SK-N-MC (cell line): Measurements from ENCODE around the gene SOD2.
"Not testable (repeated sequence)": the region's sequence is repeated elsewhere in the genome, so short reads cannot be mapped to it uniquely, and the experiment has no call there.

Experiments used
- DNase-seq: peaks from one replicate; pipeline ENCODE4 v3.0.0-alpha.2; 2011; ENCODE audit warnings: low read depth, low spot score
- H3K27ac ChIP-seq: fragments of 200-600 bp; sonication (generic); 2 replicates; pipeline ENCODE4 v1.5.1; 2016; ENCODE audit warnings: mixed run types
- H3K36me3 ChIP-seq: fragments of 200-600 bp; sonication (generic); 2 replicates; pipeline ENCODE4 v1.6.1; 2017; ENCODE audit warnings: antibody characterized with exemption, low read length, mixed read lengths; ENCODE audit not compliant: insufficient read depth
- H3K4me3 ChIP-seq: fragments of 200-600 bp; sonication (generic); 2 replicates; pipeline ENCODE4 v1.5.1; 2016
- H3K9ac ChIP-seq: fragments of 200-600 bp; sonication (generic); 2 replicates; pipeline ENCODE4 v1.8.0; 2017; ENCODE audit warnings: mixed run types, mixed read lengths; ENCODE audit not compliant: insufficient read length
- H3K9me3 ChIP-seq: fragments of 200-600 bp; sonication (generic); 2 replicates; pipeline ENCODE4 v1.6.1; 2017; ENCODE audit warnings: low read depth, mild to moderate bottlenecking, antibody characterized with exemption, low read length, moderate library complexity, mixed read lengths
- EZH2 ChIP-seq: fragments of 200-600 bp; sonication (generic); IDR thresholded peaks from one replicate; pipeline ENCODE4 v1.6.1; 2017; ENCODE audit warnings: antibody characterized with exemption
- FOXP2 ChIP-seq: optimal IDR thresholded peaks from 2 replicates; pipeline ENCODE3; 2011; ENCODE audit warnings: mild to moderate bottlenecking, moderate library complexity; ENCODE audit not compliant: insufficient read depth; ENCODE audit errors: extremely low read length, control extremely low read depth
- POLR2AphosphoS5 ChIP-seq: IDR thresholded peaks from 2 replicates; pipeline ENCODE4 v1.6.1; 2012; ENCODE audit warnings: mild to moderate bottlenecking, low read depth, low read length, borderline replicate concordance

SOD2 gene

GRCh38 chr6:159665868-159666635 is 27.0 kb downstream of the SOD2 start:
- H3K9me3 ChIP-seq = no peaks in the 10 kb centered on the region
- no peak for DNase-seq
- H3K9ac ChIP-seq = no peak overlapping the region
- H3K27ac ChIP-seq = no peak overlapping the region
- no peak overlapping the region for H3K4me3 ChIP-seq
- H3K36me3 ChIP-seq = peaks cover 6% of the 10 kb centered on the region; the same call in 1 of the 2 replicates
- TF ChIP-seq POLR2AphosphoS5 = no peak
- TF ChIP-seq EZH2 = no peak
- TF ChIP-seq FOXP2 = no peak

DNA sequence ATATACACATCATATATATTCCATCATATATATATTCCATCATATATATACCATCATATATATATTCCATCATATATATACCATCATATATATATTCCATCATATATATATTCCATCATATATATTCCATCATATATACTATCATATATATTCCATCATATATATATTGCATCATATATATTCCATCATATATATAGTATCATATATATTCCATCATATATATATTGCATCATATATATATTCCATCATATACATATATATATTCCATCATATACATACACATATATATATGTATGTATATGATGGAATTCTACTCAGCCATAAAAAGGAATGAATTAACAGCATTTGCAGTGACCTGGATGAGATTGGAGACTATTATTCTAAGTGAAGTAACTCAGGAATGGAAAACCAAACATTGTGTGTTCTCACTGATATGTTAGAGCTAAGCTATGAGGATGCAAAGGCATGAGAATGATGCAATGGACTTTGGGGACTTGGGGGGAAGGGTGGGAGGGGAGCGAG is 29.6 kb downstream of the SOD2 start:
- H3K27ac ChIP-seq, H3K9ac ChIP-seq, H3K9me3 ChIP-seq, H3K4me3 ChIP-seq, H3K36me3 ChIP-seq, DNase-seq: not testable (repeated sequence)

- not testable (repeated sequence) for H3K27ac ChIP-seq, H3K36me3 ChIP-seq, H3K4me3 ChIP-seq, H3K9me3 ChIP-seq, DNase-seq, H3K9ac ChIP-seq
Observed at GRCh38 chr6:159661977-159662376, 31.1 kb downstream of the SOD2 start.

DNA sequence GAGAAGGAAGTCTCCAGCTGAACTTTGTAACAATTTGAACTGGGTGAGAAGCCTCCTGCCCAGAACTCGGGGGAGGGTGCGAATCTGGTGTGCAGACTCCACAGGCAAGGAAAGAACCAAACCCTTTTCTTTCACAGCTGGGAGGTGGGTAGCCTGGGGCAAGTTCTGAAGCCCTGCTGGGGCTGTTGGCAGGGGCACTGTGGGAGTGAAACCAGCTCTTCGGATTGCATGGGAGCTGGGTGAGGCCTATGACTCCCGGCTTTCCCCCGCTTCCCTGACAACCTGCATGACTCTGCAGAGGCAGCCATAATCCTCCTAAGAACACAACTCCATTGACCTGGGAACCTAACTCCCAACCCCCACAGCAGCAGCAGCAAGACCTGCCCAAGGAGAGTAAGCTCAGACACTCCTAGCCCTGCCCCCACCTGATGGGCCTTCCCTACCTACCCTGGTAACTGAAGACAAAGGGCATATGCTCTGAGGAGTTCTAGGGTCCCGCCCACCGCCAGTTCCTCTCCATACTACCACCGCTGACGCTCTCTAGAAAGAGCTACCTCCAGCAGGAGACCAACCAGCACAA is 37.5 kb downstream of the SOD2 start:
- Histone ChIP-seq H3K36me3 (no peaks in the 10 kb centered on the region), H3K27ac (peak overlapping the region; percentile 48; the same call in 1 of the 2 replicates), H3K9ac (no peak overlapping the region), H3K4me3 (peak overlapping the region; percentile 22; the same call in 1 of the 2 replicates), H3K9me3 (no peaks in the 10 kb centered on the region)
- TF ChIP-seq EZH2 (no peak), POLR2AphosphoS5 (no peak), FOXP2 (no peak)
- DNase-seq = no peak

- no peak overlapping the region for H3K4me3 ChIP-seq
- no peak overlapping the region for H3K9ac ChIP-seq
- H3K36me3 ChIP-seq = no peaks in the 10 kb centered on the region
- TF ChIP-seq FOXP2 (no peak), POLR2AphosphoS5 (no peak), EZH2 (no peak)
- H3K9me3 ChIP-seq = no peaks in the 10 kb centered on the region
- peak; percentile 48 for DNase-seq
- H3K27ac ChIP-seq = peak overlapping the region; percentile 48; the same call in 1 of the 2 replicates
Observed at GRCh38 chr6:159654483-159655098, 38.5 kb downstream of the SOD2 start.

GRCh38 chr6:159650314-159650713 is 42.7 kb downstream of the SOD2 start:
- no peak for DNase-seq
- H3K36me3 ChIP-seq = no peaks in the 10 kb centered on the region
- H3K9ac ChIP-seq = no peak overlapping the region
- no peak overlapping the region for H3K27ac ChIP-seq
- no peak for TF ChIP-seq FOXP2
- TF ChIP-seq EZH2 = no peak
- TF ChIP-seq POLR2AphosphoS5 = no peak
- no peaks in the 10 kb centered on the region for H3K9me3 ChIP-seq
- no peak overlapping the region for H3K4me3 ChIP-seq

DNA sequence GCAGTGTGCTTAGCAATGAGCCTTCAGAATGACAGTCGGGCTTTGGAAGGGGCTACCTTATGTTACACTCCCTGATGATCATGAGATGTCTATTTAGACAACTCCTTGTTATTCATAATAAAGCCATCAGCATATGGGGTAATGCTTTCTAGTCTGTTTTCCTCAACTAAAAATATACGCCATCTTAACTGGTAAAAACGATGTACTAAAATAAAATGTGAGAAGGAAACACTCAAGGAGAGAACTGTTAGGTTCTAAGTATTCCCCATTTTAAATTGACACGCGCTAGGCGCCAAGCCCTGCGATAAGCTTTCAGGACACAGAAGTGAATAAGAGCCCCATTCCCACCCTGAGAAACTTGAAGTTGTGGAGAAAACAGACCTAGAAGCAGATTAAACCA is 43.6 kb downstream of the SOD2 start:
- H3K9ac ChIP-seq = no peak overlapping the region
- H3K27ac ChIP-seq = no peak overlapping the region
- TF ChIP-seq POLR2AphosphoS5 (no peak), EZH2 (no peak), FOXP2 (no peak)
- H3K4me3 ChIP-seq = no peak overlapping the region
- no peak for DNase-seq
- no peaks in the 10 kb centered on the region for H3K9me3 ChIP-seq
- no peaks in the 10 kb centered on the region for H3K36me3 ChIP-seq

GRCh38 chr6:159646733-159647132 is 46.3 kb downstream of the SOD2 start:
- TF ChIP-seq EZH2 (no peak), FOXP2 (no peak), POLR2AphosphoS5 (no peak)
- no peak overlapping the region for H3K4me3 ChIP-seq
- no peaks in the 10 kb centered on the region for H3K36me3 ChIP-seq
- no peak for DNase-seq
- H3K9ac ChIP-seq = no peak overlapping the region
- no peak overlapping the region for H3K27ac ChIP-seq
- H3K9me3 ChIP-seq = no peaks in the 10 kb centered on the region

DNA sequence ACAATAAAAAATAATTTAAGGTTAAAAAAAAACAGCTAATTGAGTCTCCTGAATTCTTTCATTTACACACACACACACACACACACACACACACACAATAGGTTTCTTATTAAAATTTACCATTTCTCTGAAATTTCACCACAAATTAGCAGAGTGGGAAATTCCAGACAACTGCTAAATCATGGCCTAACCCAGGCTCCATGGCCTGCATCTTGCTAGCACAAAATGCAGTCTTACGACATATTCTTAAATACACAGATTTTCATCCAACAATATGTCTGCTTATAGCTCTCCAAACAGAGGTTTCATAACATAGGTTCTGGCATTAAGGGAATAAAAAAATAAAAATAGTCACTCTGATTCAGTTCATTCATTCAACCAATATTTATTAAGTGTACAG is 46.9 kb downstream of the SOD2 start:
- no peak for DNase-seq
- Histone ChIP-seq H3K36me3 (no peaks in the 10 kb centered on the region), H3K9me3 (no peaks in the 10 kb centered on the region), H3K4me3 (no peak overlapping the region), H3K9ac (no peak overlapping the region), H3K27ac (no peak overlapping the region)
- no peak for TF ChIP-seq FOXP2
- no peak for TF ChIP-seq POLR2AphosphoS5
- TF ChIP-seq EZH2 = no peak
